HG03571 (cell line): Measurements from ENCODE around the gene SLC22A5.
"Not testable (repeated sequence)": the region's sequence is repeated elsewhere in the genome, so short reads cannot be mapped to it uniquely, and the experiment has no call there.

ENCODE experiments used
- ATAC-seq: cut with Tn5 transposase; IDR thresholded peaks from one replicate; pipeline ENCODE4 v1.9.1; 2021; ENCODE audit not compliant: unreplicated experiment

The SLC22A5 gene

DNA sequence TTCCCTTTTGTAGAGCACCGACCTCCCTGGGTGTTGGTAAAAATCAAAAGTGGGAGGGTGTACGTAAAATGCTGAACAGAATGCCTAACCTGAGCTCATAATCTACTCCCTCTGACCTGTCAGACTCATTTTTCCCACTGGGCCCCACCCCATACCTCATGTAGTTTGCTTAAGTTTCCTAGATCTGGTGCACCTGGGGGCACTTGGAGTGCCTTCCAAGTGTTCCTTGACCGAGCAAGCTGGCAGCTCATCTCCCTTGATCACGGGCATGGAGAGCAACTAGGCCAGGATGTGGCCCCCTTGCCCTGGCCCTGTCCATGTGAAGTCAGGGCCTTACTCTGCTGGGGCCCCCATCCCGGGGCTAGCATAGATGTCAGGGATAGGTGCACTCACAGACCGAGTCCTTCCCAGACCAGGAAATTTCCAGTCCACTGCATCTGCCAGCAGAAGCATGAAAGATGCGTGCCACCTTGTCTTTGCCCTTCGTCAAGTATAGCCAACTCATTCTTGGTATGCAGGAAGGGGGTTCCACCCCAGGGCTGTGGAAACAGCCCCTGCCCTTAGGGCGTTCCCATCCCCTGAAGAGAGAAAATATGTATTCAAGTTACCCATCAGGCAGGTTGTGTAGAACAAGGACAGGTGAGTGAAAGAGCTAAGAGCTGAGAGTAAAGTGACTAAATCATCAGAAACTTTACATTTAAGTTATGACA is 41.9 kb downstream of the SLC22A5 start:
- ATAC-seq: peak; percentile 1

GRCh38 chr5:132413567-132413966 is 44.1 kb downstream of the SLC22A5 start:
- no peak for ATAC-seq

- no peak for ATAC-seq
These were observed 45.3 kb downstream of the SLC22A5 start for GRCh38 chr5:132414634-132415378.

GRCh38 chr5:132415516-132415915 is 46.0 kb downstream of the SLC22A5 start:
- not testable (repeated sequence) for ATAC-seq

DNA sequence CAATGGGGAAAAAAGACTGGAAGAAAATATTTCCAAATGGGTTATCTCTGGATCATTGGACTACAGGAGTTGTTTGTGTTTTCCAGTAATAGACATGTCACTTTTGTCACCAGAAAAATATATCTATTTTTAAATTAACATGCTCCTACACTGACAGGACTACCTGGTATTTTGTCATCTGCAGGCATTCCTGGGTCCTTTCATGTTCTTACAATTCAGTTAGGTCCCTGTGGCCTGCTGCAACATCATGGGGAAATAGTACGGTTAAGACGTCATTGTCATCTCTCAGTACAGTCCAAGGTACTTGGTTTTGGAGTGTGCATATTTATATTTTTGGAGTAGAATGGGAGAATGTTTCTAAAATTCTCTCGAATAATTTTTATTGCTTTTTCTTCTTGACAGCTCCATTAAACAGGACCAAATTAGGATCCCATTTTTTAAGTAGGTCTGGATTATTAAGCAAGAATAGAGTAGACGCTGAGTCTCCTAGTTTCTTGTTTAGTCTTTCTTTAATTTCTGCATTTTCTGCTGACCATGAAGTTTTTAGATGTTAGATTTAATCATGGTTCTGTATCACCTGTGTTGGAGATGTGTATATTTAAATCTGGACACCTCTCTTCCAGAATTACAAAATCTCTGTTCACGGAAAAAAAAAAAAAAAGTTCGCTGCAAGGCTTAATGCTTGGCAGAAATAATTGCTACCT is 46.9 kb downstream of the SLC22A5 start:
- no peak for ATAC-seq

DNA sequence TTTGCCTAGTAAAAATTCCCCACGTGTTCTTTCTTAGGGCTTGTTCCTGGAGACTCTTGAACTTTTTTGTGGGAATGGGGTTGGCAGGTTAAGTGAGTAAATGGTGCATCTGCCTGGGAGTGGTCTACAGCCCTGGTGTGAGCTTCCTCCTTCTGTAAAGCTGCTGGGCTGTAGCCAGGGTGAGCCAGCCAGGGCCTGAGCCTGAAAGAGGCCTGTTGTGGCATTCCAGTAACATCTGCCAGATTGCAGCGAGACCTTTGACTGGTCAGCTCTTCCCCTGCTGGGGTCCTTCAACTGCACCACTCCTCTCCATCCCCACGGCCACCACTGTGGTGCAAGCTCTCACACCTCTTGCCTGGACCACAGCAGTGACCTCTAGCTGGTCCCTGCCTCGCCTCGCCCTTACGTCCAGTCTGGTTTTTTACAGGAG is 47.5 kb downstream of the SLC22A5 start:
- no peak for ATAC-seq

DNA sequence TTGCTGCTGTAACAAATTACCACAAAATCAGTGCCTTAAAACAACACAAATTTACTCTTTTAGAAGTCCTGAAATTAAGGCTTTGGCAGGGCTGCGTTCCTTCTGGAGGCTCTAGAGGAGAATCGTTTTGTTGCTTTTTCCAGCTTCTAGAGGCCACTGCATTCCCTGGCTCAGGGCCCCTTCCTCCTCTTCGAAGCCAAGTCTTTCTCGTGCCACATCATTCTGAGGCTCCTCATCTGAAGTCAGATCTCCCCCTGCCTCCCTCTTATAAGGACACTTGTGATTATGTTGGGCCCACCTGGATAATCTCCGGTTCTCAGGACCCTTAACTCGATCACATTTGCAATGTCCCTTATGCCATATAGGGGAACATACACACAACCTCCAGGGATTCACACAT is 48.0 kb downstream of the SLC22A5 start:
- ATAC-seq: no peak

DNA sequence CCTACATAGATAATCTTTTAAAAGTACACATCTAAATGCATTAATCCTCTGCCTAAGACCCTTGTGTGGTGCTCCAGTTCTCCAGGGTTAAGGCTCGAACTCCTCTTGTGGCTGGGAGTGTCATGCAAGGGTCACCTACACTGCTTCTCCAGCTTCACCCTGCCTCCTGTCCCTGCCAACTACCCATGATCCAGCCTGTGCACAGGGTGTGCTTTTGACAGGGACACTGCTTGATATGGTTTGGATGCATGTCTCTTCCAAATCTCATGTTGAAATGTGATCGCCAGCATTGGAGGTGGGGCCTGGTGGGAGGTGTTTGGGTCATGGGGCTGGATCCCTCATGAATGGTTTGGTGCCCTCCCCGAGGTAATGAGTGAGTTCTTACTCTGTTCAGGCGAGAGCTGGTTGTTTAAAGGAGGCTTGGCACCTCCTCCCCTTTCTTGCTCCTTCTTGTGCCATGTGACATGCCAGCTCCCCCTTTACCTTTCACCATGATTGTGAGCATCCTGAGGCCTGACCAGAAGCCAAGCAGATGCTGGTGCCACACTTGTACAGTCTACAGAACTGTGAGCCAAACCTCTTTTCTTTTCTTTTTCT is 48.5 kb downstream of the SLC22A5 start:
- no peak for ATAC-seq

DNA sequence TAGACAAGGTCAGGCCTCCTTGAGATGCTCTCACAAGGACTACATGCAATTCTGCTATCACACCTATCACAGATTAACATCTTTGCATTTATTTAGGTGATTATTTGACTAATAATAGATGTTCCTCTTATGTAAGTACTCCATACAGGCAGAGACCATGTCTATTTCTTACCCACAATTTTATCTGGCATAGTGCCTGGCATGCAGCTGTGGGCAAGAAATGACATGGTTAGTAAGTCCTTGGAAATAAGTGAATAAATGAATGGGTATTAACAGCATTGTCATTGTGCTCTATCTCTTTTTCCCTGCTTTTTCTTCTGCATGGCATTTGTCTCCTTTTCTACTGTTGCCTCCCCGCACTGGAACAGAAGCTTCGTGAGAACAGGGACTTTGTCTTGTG is 49.4 kb downstream of the SLC22A5 start:
- no peak for ATAC-seq

DNA sequence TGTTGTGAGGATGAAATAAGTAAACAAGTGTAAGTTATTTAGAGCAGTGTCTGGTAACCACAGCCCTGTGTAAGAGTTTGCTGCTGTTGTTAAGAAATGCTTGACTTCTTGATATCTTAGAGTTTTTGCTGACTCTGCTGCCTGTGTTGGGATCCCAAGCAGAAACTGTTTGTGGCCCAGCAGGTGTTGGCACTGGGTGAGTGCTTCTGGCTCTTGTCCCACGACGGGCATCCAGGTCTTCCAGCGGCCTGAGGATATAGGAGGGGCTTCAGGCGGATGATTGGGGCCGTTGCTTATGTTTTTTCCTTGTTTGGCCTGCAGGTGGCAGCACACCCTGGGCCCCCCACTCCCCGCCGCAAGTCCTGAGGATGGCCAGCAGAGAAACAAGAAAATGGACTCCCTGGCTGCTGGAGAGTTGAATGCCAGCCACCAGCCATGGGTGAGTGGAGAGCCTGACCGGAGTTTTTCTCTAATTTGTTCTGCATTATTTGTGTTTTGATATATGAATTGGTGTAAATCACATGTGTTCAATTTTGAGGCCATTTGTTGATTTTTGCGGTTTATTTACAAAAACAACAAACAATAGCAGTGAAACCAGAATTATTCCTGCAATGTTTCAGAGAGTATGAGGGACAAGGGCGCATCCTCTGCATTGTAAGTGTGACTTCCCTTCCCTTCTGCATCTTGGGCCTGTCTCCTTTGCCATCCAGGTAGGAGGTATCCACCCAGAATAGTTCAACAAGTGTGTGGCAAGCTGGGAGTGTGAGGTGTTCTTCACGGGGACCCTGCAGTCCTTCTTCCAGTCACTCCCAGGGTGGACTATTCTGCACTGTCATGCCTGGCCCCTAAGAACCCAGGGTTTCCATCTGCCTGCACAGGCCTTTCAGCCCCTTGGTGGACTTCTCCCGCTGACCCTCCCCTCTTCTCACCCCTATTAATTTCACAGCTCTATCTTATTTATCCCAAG is 50.3 kb downstream of the SLC22A5 start:
- ATAC-seq: no peak

GRCh38 chr5:132420706-132421272 is 51.3 kb downstream of the SLC22A5 start:
- ATAC-seq: peak; percentile 46

DNA sequence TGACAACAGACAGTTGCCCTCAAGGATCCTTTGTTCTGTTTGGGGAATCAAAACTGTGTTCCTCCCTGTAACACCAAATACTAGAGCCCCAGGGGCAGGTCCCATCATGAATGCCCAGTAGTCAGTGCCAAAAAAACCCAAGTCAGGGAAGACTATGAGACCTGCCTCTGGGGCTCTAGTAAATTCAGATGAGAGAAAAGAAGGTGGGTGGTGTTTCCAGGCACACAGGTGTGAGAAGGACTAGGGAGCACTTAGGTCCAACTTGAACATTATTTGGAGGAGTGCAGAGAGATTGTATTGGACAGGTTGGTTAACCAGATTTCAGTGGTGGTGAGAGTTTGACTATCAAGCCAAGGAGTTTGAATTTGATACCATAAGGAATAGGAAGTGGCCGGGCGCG is 52.0 kb downstream of the SLC22A5 start:
- ATAC-seq: no peak

- ATAC-seq: peak; percentile 24
These were observed 53.4 kb downstream of the SLC22A5 start for GRCh38 chr5:132422720-132423437.

DNA sequence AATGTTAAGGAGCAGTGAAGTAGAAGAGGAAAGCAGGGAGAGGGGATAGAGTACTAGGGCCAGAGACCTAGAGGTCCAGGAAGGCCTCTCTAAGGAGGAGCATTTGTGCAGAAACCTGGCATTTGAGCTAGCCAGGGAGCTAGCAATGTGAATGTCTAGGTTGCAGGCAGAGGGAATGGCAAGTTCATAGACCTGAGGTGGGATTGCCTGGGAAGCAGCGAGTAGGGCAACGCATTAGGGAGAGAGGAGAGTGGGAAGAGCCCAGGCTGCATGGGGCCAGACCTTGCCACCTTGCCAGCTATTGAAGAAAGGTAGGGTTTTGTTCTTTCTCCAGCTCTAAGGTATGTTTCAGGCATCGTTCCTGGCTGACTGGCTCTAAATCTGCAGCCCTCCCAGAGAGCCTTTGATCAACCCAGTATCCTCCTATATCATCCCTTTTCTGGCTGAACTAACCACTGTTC is 54.0 kb downstream of the SLC22A5 start:
- ATAC-seq: no peak

GRCh38 chr5:132424167-132424880 is 54.8 kb downstream of the SLC22A5 start:
- no peak for ATAC-seq

GRCh38 chr5:132425009-132425937 is 55.8 kb downstream of the SLC22A5 start:
- peak; percentile 35 for ATAC-seq

- no peak for ATAC-seq
These were observed 56.5 kb downstream of the SLC22A5 start for GRCh38 chr5:132425975-132426524.
